ENCODE results near the gene PRKCE. TPM values are rescaled to one million over a fixed set of nuclear protein-coding genes. Genes with fewer than 3 reads are reported as not detected.

The PRKCE gene
- total RNA-seq, 1 experiment from 2014 or later, result 14.0 TPM

DNA sequence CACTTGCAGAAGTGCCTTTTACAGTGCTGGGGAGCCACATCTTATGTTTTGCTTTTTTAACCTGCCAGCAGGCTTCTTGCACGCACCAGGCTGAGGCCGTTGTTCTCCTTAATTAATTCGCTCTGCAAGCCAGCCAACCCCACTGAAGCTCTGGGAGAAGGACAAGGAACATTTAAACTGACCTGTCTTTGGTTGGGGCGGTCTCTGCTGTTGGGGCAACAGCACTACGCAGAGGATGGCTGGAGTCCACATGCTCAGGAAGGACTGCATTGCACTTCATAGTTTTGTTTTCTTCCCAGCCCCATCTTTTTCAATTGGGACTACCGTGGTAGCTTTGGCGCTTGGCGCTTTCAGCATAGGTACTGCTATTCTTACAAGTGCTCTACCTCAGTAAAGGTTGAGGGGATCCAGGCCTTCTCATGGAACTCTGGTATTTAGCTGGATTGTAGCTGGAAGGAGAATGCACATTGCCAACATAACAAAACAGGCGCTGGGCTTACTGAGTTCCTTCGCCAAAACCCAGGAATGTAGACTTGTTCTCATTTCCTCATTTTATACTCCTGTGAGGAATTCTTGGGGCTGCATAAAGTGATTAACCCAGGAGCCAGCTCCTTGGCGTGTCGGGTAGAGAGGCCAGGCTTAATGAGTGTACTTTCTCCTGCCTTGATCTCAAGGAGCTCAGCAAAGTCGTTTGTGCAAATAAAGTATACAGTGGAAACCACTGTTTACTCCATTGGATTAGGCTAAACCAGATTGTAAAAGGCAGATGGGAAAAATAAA lies 146.2 kb downstream of the PRKCE start:
- BruUV-seq (replicated peaks), result no TSS peak
- H3K27ac ChIP-seq (ENCODE audit: low read length), result no peak overlapping the region
- H3K27me3 ChIP-seq (ENCODE audit: control insufficient read depth, insufficient read depth, low read length), result no peaks in the 10 kb centered on the region
- no peaks in the 10 kb centered on the region for H3K36me3 ChIP-seq (ENCODE audit: control insufficient read depth, insufficient read depth, low read length)
- no peak overlapping the region for H3K4me3 ChIP-seq (ENCODE audit: low read depth in 2 of 2, low read length in 2 of 2)
- in situ Hi-C loops (cut with HindIII; ENCODE audit: low pct_unique_long_range_greater_than_20kb, low sequenced_read_pairs) (no loop called here), intact Hi-C loops (cut with micrococcal nuclease; ENCODE audit: unreplicated experiment) (no loop called here)
- no peak for DNase-seq (ENCODE audit: low read depth, low spot score)
- TF ChIP-seq, protein P1, sequence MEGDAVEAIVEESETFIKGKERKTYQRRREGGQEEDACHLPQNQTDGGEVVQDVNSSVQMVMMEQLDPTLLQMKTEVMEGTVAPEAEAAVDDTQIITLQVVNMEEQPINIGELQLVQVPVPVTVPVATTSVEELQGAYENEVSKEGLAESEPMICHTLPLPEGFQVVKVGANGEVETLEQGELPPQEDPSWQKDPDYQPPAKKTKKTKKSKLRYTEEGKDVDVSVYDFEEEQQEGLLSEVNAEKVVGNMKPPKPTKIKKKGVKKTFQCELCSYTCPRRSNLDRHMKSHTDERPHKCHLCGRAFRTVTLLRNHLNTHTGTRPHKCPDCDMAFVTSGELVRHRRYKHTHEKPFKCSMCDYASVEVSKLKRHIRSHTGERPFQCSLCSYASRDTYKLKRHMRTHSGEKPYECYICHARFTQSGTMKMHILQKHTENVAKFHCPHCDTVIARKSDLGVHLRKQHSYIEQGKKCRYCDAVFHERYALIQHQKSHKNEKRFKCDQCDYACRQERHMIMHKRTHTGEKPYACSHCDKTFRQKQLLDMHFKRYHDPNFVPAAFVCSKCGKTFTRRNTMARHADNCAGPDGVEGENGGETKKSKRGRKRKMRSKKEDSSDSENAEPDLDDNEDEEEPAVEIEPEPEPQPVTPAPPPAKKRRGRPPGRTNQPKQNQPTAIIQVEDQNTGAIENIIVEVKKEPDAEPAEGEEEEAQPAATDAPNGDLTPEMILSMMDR (IDR thresholded peaks at IDR 0.05), result no peak
- TF ChIP-seq SIN3A (IDR thresholded peaks at IDR 0.05; ENCODE audit: borderline replicate concordance, insufficient read depth, low read depth, low read length), result no peak
- no peak for TF ChIP-seq POLR2AphosphoS5 (IDR thresholded peaks at IDR 0.05; ENCODE audit: low read depth, low read length)
- TF ChIP-seq TCF7L2 (IDR thresholded peaks at IDR 0.05; ENCODE audit: low read depth, low read length), result no peak
- TF ChIP-seq, protein P2, sequence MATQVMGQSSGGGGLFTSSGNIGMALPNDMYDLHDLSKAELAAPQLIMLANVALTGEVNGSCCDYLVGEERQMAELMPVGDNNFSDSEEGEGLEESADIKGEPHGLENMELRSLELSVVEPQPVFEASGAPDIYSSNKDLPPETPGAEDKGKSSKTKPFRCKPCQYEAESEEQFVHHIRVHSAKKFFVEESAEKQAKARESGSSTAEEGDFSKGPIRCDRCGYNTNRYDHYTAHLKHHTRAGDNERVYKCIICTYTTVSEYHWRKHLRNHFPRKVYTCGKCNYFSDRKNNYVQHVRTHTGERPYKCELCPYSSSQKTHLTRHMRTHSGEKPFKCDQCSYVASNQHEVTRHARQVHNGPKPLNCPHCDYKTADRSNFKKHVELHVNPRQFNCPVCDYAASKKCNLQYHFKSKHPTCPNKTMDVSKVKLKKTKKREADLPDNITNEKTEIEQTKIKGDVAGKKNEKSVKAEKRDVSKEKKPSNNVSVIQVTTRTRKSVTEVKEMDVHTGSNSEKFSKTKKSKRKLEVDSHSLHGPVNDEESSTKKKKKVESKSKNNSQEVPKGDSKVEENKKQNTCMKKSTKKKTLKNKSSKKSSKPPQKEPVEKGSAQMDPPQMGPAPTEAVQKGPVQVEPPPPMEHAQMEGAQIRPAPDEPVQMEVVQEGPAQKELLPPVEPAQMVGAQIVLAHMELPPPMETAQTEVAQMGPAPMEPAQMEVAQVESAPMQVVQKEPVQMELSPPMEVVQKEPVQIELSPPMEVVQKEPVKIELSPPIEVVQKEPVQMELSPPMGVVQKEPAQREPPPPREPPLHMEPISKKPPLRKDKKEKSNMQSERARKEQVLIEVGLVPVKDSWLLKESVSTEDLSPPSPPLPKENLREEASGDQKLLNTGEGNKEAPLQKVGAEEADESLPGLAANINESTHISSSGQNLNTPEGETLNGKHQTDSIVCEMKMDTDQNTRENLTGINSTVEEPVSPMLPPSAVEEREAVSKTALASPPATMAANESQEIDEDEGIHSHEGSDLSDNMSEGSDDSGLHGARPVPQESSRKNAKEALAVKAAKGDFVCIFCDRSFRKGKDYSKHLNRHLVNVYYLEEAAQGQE (IDR thresholded peaks at IDR 0.05; ENCODE audit: insufficient read depth in 1 of 2, low read depth in 2 of 2, low read length in 1 of 2), result no peak
- no peaks in the 10 kb centered on the region for H3K9me3 ChIP-seq (ENCODE audit: control insufficient read depth, insufficient read depth, low read depth, low read length)
- no peak for ATAC-seq
- ChIA-PET POLR2A (no interaction called here), CTCF (no interaction called here)
- H3K4me1 ChIP-seq (ENCODE audit: control insufficient read depth, insufficient read depth, low read length), result no peaks in the 10 kb centered on the region

GRCh38 chr2:45799679-45800381 lies 148.4 kb downstream of the PRKCE start:
- CTCF ChIA-PET, result interaction anchor here (0.6 kb wide), 1 partner anchor 9 kb away, joined by 4 read pairs; no protein-coding TSS in a partner anchor
- ATAC-seq (0 out of 2 replicates have a peak, but pooled peaks have one; percentile 42), DNase-seq (ENCODE audit: low read depth, low spot score) (no peak)
- Histone ChIP-seq H3K27me3 (ENCODE audit: control insufficient read depth, insufficient read depth, low read length) (no peaks in the 10 kb centered on the region), H3K4me1 (ENCODE audit: control insufficient read depth, insufficient read depth, low read length) (no peaks in the 10 kb centered on the region), H3K36me3 (ENCODE audit: control insufficient read depth, insufficient read depth, low read length) (no peaks in the 10 kb centered on the region), H3K9me3 (ENCODE audit: control insufficient read depth, insufficient read depth, low read depth, low read length) (no peaks in the 10 kb centered on the region), H3K27ac (ENCODE audit: low read length) (no peak overlapping the region), H3K4me3 (ENCODE audit: low read depth in 2 of 2, low read length in 2 of 2) (no peak overlapping the region)
- in situ Hi-C loops (cut with HindIII; ENCODE audit: low pct_unique_long_range_greater_than_20kb, low sequenced_read_pairs) (no loop called here), intact Hi-C loops (cut with micrococcal nuclease; ENCODE audit: unreplicated experiment) (no loop called here)
- POLR2A ChIA-PET, result no interaction called here
- TF ChIP-seq TCF7L2 (IDR thresholded peaks at IDR 0.05; ENCODE audit: low read depth, low read length) (no peak), POLR2AphosphoS5 (IDR thresholded peaks at IDR 0.05; ENCODE audit: low read depth, low read length) (no peak), SIN3A (IDR thresholded peaks at IDR 0.05; ENCODE audit: borderline replicate concordance, insufficient read depth, low read depth, low read length) (no peak)
- TF ChIP-seq, protein P1 (IDR thresholded peaks at IDR 0.05), result no peak
- TF ChIP-seq, protein P2 (IDR thresholded peaks at IDR 0.05; ENCODE audit: insufficient read depth in 1 of 2, low read depth in 2 of 2, low read length in 1 of 2), result no peak
- no TSS peak for BruUV-seq (replicated peaks)
